SH-SY5Y (cell line): ENCODE results near the gene CENPK.

Experiments used
- GATA2 ChIP-seq: IDR thresholded peaks from 2 replicates; pipeline ENCODE4 v1.6.1; 2011; ENCODE audit warnings: mild to moderate bottlenecking, low read depth, low read length
- GATA3 ChIP-seq: IDR thresholded peaks from 2 replicates; pipeline ENCODE4 v1.6.1; 2011; ENCODE audit warnings: low read depth, mild to moderate bottlenecking, low read length, moderate library complexity

DNA sequence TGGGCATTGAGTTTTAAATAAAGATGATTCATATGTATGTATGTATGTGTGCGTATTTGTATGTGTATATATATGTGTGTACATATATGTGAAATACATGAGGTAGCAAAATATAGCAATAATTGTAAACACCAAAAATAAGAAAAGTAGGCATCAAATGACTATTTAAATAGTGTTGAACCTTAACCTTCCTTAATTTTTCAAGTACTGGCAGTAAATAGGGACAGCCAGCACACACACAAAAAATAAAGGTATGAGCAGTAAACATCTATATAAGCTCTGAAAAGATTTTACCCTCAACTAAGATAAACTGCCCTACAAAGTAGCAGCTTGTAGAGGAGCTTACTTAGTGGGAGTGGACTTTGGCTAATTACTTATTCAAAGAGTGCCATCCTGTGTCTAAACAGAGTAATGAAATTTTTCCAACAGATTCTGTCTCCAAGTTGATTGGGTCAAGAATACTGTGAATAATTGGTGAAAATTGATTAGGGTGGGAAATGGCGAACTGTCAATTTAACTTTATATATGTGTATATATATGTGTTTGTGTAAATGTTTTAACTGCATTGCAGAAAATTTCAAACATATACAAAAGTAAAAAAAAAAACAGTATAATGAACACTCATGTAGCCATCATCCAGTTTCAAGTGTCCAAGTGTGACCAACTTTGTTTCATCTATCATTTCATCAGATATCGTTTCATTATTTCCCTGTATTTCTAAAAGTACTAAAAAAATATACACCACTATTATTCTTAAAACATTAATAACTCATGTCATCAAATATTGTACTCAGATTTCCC lies 79.2 kb downstream of the CENPK start:
- TF ChIP-seq GATA2 (no peak), GATA3 (no peak)
